Epithelial cell of prostate (primary cell): ENCODE data around the gene MICAL3.
"Not testable (repeated sequence)": the region's sequence is repeated elsewhere in the genome, so short reads cannot be mapped to it uniquely, and the experiment has no call there.

Experiments used
- DNase-seq: peaks from one replicate; pipeline ENCODE4 v3.0.0-alpha.2; 2011; ENCODE audit warnings: low read depth, low spot score
- H3K27ac ChIP-seq: fragments of 450-650 bp; 2 replicates; pipeline ENCODE4 v1.5.1; 2017; ENCODE audit warnings: mild to moderate bottlenecking

Gene MICAL3

GRCh38 chr22:18060646-18061620 is 36.6 kb upstream of the MICAL3 start:
- peak; percentile 64 for DNase-seq
- peak overlapping the region; percentile 66 for H3K27ac ChIP-seq

- no peak for DNase-seq
- H3K27ac ChIP-seq: no peak overlapping the region
Measured at GRCh38 chr22:18059991-18060390, 35.6 kb upstream of the MICAL3 start.

DNA sequence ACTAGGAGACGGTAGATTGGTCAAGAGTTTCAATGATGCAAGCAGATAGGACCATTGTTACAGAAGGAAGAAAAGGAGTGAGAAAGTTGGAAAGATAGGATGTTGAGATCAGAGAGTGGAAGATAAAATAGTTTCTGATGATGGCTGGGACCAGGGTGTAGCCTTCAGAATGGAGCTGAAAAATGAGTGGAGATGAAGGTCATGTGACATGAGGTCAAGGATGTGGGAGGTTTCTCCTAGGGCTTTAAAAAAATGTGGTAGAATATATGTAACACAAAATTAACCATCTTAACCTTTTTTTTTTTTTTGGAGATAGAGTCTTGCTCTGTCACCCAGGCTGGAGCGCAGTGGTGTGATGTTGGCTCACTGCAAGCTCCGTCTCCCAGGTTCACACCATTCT is 35.1 kb upstream of the MICAL3 start:
- DNase-seq: no peak
- H3K27ac ChIP-seq: no peak overlapping the region

GRCh38 chr22:18059094-18059417 is 34.7 kb upstream of the MICAL3 start:
- no peak for DNase-seq
- H3K27ac ChIP-seq: no peak overlapping the region

DNA sequence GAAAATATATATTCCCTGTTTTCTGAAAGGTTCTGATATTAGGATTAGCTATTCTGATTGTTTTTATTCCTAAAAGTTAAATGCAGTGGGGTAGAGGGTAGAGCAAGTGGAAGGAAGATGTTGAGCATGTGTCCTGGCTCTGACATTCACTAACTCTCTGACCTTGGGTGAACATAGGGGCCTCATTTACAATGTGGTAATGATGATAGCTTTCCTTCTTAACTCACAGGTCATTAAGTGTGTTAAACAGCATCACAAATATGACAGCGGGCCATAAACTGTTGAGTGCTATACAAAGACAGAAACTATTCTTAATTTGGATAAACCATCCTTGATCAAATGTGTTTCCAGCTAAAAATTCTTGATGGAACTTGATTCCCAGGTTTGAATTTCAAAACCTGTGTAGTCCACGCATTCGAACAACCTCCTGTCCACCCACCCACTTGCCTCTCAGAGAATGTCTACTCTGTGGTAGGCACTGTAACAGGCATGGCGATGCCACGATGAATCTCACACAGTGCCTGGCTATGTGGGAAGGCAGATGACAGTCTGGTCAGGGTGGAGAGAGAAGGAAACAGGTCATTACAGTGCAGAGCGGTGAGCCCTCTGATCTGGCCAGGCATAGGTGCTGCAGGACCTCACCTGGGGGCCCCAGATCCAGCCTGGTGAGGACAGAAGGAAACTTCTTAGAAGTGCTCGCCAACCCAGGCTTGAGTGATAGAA is 34.2 kb upstream of the MICAL3 start:
- no peak for DNase-seq
- peak overlapping the region; percentile 48 for H3K27ac ChIP-seq

- DNase-seq: peak; percentile 97
- peak overlapping the region; percentile 48 for H3K27ac ChIP-seq
Measured at GRCh38 chr22:18057568-18058209, 33.3 kb upstream of the MICAL3 start.

GRCh38 chr22:18056807-18057474 is 32.6 kb upstream of the MICAL3 start:
- no peak for DNase-seq
- peak overlapping the region; percentile 48 for H3K27ac ChIP-seq

DNA sequence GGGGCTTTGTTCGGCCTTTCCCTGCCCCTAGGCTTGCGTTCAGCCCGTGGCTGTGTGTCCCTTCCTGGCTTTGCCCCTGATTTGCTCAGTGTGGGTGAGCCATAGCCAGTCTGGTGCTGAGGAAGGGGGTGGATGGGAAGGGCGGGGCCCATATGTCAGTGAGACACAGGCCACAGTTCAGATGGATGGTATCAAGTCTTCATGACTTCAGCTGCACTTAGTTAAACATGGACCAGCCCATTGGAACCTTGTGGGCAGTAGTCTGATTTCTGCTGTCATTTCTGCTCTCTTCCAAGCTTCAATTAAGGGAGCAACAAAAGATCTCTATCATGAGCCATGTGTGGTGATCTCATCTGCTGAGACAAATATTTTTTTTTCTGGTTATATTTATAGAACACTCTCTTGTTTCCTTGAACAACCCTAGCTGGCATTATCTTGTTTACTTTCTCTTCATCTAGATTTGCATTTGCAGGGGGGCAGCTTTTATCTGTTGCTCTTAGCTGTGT is 31.9 kb upstream of the MICAL3 start:
- DNase-seq: no peak
- H3K27ac ChIP-seq: peak overlapping the region; percentile 48

DNA sequence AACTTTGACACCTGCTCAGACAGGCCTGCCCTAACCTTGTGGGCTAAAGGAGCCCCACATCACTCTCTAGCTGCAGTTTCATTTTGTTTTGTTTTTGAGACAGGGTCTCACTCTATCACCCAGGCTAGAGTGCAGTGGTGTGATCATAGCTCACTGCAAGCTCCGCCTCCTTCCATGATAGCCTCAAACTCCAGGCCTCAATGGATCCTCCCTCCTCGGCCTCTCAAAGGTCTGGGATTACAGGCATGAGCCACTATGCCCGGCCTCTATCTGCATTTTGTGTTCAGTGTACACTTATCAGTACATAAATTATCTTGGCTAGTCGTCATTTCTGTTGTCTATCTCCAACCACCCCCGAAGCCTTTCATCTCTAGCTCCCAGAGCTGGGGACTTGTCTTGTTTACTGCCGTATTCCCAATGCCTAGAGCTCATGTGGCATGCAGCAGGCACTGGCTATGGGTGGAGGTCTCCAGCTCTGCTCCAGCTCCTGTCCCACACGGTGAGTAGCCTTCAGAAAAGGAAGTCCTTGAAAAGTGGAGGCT is 31.3 kb upstream of the MICAL3 start:
- H3K27ac ChIP-seq: peak overlapping the region; percentile 48
- no peak for DNase-seq

DNA sequence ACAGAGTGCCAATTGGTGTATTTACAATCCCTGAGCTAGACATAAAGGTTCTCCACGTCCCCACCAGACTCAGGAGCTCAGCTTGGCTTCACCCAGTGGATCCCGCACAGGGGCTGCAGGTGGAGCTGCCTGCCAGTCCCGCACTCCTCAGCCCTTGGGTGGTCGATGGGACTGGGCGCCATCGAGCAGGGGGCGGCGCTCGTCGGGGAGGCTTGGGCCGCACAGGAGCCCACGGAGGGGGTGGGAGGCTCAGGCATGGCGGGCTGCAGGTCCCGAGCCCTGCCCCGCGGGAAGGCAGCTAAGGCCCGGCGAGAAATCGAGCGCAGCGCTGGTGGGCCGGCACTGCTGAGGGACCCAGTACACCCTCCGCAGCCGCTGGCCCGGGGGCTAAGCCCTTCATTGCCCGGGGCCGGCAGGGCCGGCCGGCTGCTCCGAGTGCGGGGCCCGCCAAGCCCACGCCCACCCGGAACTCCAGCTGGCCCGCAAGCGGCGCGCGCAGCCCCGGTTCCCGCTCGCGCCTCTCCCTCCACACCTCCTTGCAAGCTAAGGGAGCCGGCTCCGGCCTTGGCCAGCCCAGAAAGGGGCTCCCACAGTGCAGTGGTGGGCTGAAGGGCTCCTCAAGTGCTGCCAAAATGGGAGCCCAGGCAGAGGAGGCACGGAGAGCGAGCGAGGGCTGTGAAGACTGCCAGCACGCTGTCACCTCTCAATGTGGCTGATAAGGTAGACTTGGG is 29.0 kb upstream of the MICAL3 start:
- H3K27ac ChIP-seq, DNase-seq: not testable (repeated sequence)

DNA sequence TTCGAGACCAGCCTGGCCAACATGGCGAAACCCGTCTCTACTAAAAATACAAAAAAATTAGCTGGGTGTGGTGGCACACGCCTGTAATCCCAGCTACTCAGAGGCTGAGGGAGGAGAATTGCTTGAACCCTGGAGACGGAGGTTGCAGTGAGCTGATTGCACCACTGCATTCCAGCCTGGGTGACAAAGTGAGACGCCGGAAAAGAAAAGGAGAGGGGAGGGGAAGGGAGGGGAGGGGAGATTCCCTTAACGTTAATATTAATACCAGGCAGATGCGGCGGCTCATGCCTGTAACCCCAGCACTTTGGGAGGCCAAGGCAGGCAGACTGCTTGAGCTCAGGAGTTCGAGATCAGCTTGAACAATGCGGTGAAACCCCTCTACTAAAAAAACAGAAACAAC is 26.8 kb upstream of the MICAL3 start:
- H3K27ac ChIP-seq, DNase-seq: not testable (repeated sequence)

DNA sequence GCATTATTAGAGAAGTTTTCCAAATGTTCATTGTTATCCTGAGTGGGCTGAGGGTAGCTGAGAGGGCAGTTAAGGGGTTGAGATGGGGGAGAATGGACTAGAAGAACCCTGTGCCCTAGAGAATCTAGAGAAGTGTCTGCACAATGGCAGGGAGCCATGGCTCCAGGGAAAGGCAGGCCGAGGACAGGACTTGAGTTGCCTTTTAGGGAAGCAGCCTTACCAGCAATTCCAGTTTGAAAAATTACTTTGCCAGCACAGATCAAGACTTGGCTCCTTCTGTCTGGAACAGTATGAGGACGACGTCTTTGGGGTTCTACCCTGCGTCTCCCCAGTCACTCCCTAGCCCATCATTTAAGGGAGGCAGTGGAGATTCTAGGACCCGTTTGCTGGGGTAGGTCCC is 25.7 kb upstream of the MICAL3 start:
- no peak for DNase-seq
- peak overlapping the region; percentile 20 for H3K27ac ChIP-seq

GRCh38 chr22:18048441-18048898 is 24.1 kb upstream of the MICAL3 start:
- DNase-seq: no peak
- H3K27ac ChIP-seq: no peak overlapping the region

- no peak overlapping the region for H3K27ac ChIP-seq
- DNase-seq: no peak
Measured at GRCh38 chr22:18048041-18048440, 23.7 kb upstream of the MICAL3 start.

DNA sequence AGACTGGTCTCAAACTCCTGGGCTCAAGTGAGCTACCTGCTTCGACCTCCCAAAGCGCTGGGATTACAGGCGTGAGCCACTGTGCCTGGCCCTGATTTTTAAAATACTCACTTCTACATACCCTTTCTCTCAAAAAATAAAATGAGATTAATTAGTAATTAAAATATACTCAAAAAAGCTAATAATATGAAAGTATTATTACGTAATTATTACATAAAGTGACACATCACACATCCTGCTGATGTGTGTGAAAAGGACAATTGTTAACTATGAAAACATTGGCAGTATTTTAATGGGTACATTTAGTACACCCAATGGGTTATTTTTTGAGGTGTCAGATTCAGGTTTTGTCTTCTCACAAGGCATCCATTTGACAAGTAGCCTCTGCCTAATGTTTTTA is 21.4 kb upstream of the MICAL3 start:
- no peak overlapping the region for H3K27ac ChIP-seq
- no peak for DNase-seq

- no peak for DNase-seq
- H3K27ac ChIP-seq: no peak overlapping the region
Measured at GRCh38 chr22:18044548-18045271, 20.3 kb upstream of the MICAL3 start.

DNA sequence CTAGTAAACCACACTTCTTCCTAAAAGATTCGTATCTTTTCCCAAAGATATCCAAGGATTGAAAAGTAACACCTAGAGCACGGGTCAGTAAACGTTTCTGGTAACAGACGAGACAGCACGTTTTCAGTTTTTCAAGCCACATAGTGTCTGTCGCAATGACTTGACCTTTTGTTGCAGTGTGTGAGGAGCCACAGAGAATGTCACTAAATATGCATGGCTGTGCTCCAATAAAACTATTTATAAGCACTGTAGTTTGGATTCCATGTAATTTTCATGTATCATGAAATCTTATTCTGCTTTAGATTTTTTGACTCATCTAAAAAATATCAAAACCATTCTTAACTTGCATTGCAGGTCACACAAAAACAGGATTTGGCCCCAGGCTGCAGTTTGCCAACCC is 18.3 kb upstream of the MICAL3 start:
- no peak for DNase-seq
- no peak overlapping the region for H3K27ac ChIP-seq

DNA sequence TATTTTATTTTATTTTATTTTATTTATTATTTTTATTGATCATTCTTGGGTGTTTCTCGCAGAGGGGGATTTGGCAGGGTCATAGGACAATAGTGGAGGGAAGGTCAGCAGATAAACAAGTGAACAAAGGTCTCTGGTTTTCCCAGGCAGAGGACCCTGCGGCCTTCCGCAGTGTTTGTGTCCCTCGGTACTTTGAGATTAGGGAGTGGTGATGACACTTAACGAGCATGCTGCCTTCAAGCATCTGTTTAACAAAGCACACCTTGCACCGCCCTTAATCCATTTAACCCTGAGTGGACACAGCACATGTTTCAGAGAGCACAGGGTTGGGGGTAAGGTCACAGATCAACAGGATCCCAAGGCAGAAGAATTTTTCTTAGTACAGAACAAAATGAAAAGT is 16.5 kb upstream of the MICAL3 start:
- not testable (repeated sequence) for H3K27ac ChIP-seq

GRCh38 chr22:18035751-18036150 is 11.4 kb upstream of the MICAL3 start:
- no peak for DNase-seq
- peak overlapping the region; percentile 54 for H3K27ac ChIP-seq

More for the DNA sequence above, 16.5 kb upstream of the MICAL3 start:
- DNase-seq: not testable (repeated sequence)
